ENCODE measurements around the gene LMBRD1.

- no peak for TF ChIP-seq CTCF (IDR thresholded peaks at IDR 0.05)
- TF ChIP-seq POLR2AphosphoS5 (IDR thresholded peaks at IDR 0.05) = no peak
Observed at GRCh38 chr6:69820438-69820837, 23.6 kb upstream of the LMBRD1 start.
